ENCODE data around the gene MT1X.

MT1X gene

GRCh38 chr16:56643080-56643778 is 39.0 kb upstream of the MT1X start:
- peak overlapping the region; percentile 29 to 42 (median 36) for H3K4me3 Mint-ChIP-seq
- no peaks in the 10 kb centered on the region for H3K36me3 Mint-ChIP-seq (ENCODE audit: low read depth)
- TF ChIP-seq CTCF (IDR thresholded peaks at IDR 0.05; ENCODE audit: unreplicated experiment in 3 of 3): peak in 2 of 3 experiments; percentile 12 to 14
- H3K27me3 Mint-ChIP-seq (ENCODE audit: low read depth): peaks cover 100% of the 10 kb centered on the region
- H3K27ac Mint-ChIP-seq: no peak overlapping the region
- no peaks in the 10 kb centered on the region for H3K4me1 Mint-ChIP-seq
- no peaks in the 10 kb centered on the region for H3K9me3 Mint-ChIP-seq

- no peaks in the 10 kb centered on the region for H3K36me3 Mint-ChIP-seq (ENCODE audit: low read depth)
Observed at GRCh38 chr16:56643833-56644232, 38.4 kb upstream of the MT1X start.

GRCh38 chr16:56645311-56645710 is 37.0 kb upstream of the MT1X start:
- Mint-ChIP-seq H3K27me3 (ENCODE audit: low read depth) (peaks cover 100% of the 10 kb centered on the region), H3K4me1 (no peaks in the 10 kb centered on the region), H3K9me3 (no peaks in the 10 kb centered on the region), H3K36me3 (ENCODE audit: low read depth) (no peaks in the 10 kb centered on the region), H3K4me3 (no peak overlapping the region), H3K27ac (no peak overlapping the region)
- no peak for TF ChIP-seq CTCF (IDR thresholded peaks at IDR 0.05; ENCODE audit: unreplicated experiment in 3 of 3)

More at GRCh38 chr16:56643833-56644232, 38.4 kb upstream of the MT1X start:
- Mint-ChIP-seq H3K4me3 (peak overlapping the region in 1 of 3 experiments; percentile 6), H3K9me3 (no peaks in the 10 kb centered on the region), H3K27ac (no peak overlapping the region), H3K27me3 (ENCODE audit: low read depth) (peaks cover 100% of the 10 kb centered on the region), H3K4me1 (no peaks in the 10 kb centered on the region)
- no peak for TF ChIP-seq CTCF (IDR thresholded peaks at IDR 0.05; ENCODE audit: unreplicated experiment in 3 of 3)

GRCh38 chr16:56645838-56646237 is 36.4 kb upstream of the MT1X start:
- Mint-ChIP-seq H3K9me3 (no peaks in the 10 kb centered on the region), H3K27ac (no peak overlapping the region), H3K4me1 (no peaks in the 10 kb centered on the region), H3K4me3 (no peak overlapping the region), H3K27me3 (ENCODE audit: low read depth) (peaks cover 100% of the 10 kb centered on the region), H3K36me3 (ENCODE audit: low read depth) (no peaks in the 10 kb centered on the region)
- no peak for TF ChIP-seq CTCF (IDR thresholded peaks at IDR 0.05; ENCODE audit: unreplicated experiment in 3 of 3)

- no peak overlapping the region for H3K27ac Mint-ChIP-seq
- no peaks in the 10 kb centered on the region for H3K9me3 Mint-ChIP-seq
- no peak for TF ChIP-seq CTCF (IDR thresholded peaks at IDR 0.05; ENCODE audit: unreplicated experiment in 3 of 3)
- no peaks in the 10 kb centered on the region for H3K36me3 Mint-ChIP-seq (ENCODE audit: low read depth)
- H3K4me3 Mint-ChIP-seq: no peak overlapping the region
- peaks cover 100% of the 10 kb centered on the region for H3K27me3 Mint-ChIP-seq (ENCODE audit: low read depth)
- H3K4me1 Mint-ChIP-seq: no peaks in the 10 kb centered on the region
Observed at GRCh38 chr16:56647641-56648431, 34.4 kb upstream of the MT1X start.
